Stimulated activated CD4-positive, alpha-beta T cell treated with anti-CD3 and anti-CD28 coated beads, Interleukin-15, amount 100 ng/mL, for 24 hours (primary cell): ENCODE measurements around the gene AGBL4.

Experiments used
- DNase-seq: peaks from one replicate; pipeline ENCODE4 v3.0.0-alpha.2; 2020

Gene AGBL4

GRCh38 chr1:48499211-48499735, 1524.5 kb downstream of the AGBL4 start:
- DNase-seq: no peak

- DNase-seq: peak; percentile 84
These were observed 1525.5 kb downstream of the AGBL4 start for GRCh38 chr1:48498096-48498791.

- no peak for DNase-seq
These were observed 1527.8 kb downstream of the AGBL4 start for GRCh38 chr1:48495911-48496310.

- DNase-seq: no peak
These were observed 1528.6 kb downstream of the AGBL4 start for GRCh38 chr1:48495166-48495565.

GRCh38 chr1:48493970-48494769, 1529.6 kb downstream of the AGBL4 start:
- no peak for DNase-seq

- no peak for DNase-seq
These were observed 1530.7 kb downstream of the AGBL4 start for GRCh38 chr1:48493041-48493440.

- DNase-seq: no peak
These were observed 1531.4 kb downstream of the AGBL4 start for GRCh38 chr1:48492392-48492791.

- no peak for DNase-seq
These were observed 1535.0 kb downstream of the AGBL4 start for GRCh38 chr1:48488721-48489120.
